HepG2 (cell line): ENCODE results near the gene TSC22D4. TPM values are rescaled to one million over a fixed set of nuclear protein-coding genes. Genes with fewer than 3 reads are reported as not detected.

ENCODE experiments used
- AGO1 ChIP-seq: fragments of 200-400 bp; formaldehyde crosslinking; IDR thresholded peaks from 2 replicates; pipeline ENCODE4 v1.6.1; 2017; ENCODE audit warnings: mild to moderate bottlenecking, low read depth, low read length, moderate library complexity; ENCODE audit not compliant: poor library complexity, severe bottlenecking
- AKNA ChIP-seq: sonication (generic); formaldehyde crosslinking; IDR thresholded peaks from 2 replicates; pipeline ENCODE4 v1.4.0; 2020; ENCODE audit warnings: missing genetic modification reagents, borderline replicate concordance
- CEBPB ChIP-seq: IDR thresholded peaks from 2 replicates; pipeline ENCODE4 v1.6.1; 2011; ENCODE audit warnings: low read depth, low read length, improper control_type of control experiment, borderline replicate concordance
- FOXA1 ChIP-seq, 2 experiments: fragments of 450-650 bp in 1 of 2; sonication (generic) in 1 of 2; formaldehyde crosslinking in 1 of 2; IDR thresholded peaks; 2 replicates each; pipeline versions ENCODE4 v1.4.0 to v1.6.1; 2016 to 2020; ENCODE audit warnings: missing genetic modification reagents in 1 of 2
- HOXD1 ChIP-seq: sonication (generic); formaldehyde crosslinking; IDR thresholded peaks from 2 replicates; pipeline ENCODE4 v1.5.0; 2020; ENCODE audit warnings: missing genetic modification reagents
- KDM2A ChIP-seq: sonication (generic); formaldehyde crosslinking; IDR thresholded peaks from 2 replicates; pipeline ENCODE4 v1.4.0; 2020; ENCODE audit warnings: low read depth, missing genetic modification reagents, borderline replicate concordance
- KLF9 ChIP-seq: IDR thresholded peaks from 2 replicates; pipeline ENCODE4 v1.6.1; 2016; ENCODE audit warnings: low read depth
- NFKB2 ChIP-seq: sonication (generic); formaldehyde crosslinking; IDR thresholded peaks from 2 replicates; pipeline ENCODE4 v1.4.0; 2020; ENCODE audit warnings: missing genetic modification reagents, borderline replicate concordance
- SNAI1 ChIP-seq: sonication (generic); formaldehyde crosslinking; IDR thresholded peaks from 2 replicates; pipeline ENCODE4 v1.5.0; 2020; ENCODE audit warnings: mild to moderate bottlenecking, missing genetic modification reagents, borderline replicate concordance
- YEATS2 ChIP-seq: sonication (generic); formaldehyde crosslinking; IDR thresholded peaks from 2 replicates; pipeline ENCODE4 v1.4.0; 2020; ENCODE audit warnings: missing genetic modification reagents, borderline replicate concordance
- ZBTB42 ChIP-seq: sonication (generic); formaldehyde crosslinking; IDR thresholded peaks from 2 replicates; pipeline ENCODE4 v1.5.0; 2020; ENCODE audit warnings: mild to moderate bottlenecking, missing genetic modification reagents
- ZNF124 ChIP-seq: sonication (generic); formaldehyde crosslinking; IDR thresholded peaks from 2 replicates; pipeline ENCODE4 v1.4.0; 2020; ENCODE audit warnings: missing genetic modification reagents
- ZNF333 ChIP-seq: sonication (generic); formaldehyde crosslinking; IDR thresholded peaks from 2 replicates; pipeline ENCODE4 v1.4.0; 2020; ENCODE audit warnings: mild to moderate bottlenecking, missing genetic modification reagents, borderline replicate concordance
- ZNF441 ChIP-seq: sonication (generic); formaldehyde crosslinking; IDR thresholded peaks from 2 replicates; pipeline ENCODE4 v1.7.0; 2021; ENCODE audit warnings: missing genetic modification reagents, borderline replicate concordance
- ZNF550 ChIP-seq: sonication (generic); formaldehyde crosslinking; IDR thresholded peaks from 2 replicates; pipeline ENCODE4 v1.4.0; 2020; ENCODE audit warnings: mild to moderate bottlenecking, missing genetic modification reagents, borderline replicate concordance
- ZNF570 ChIP-seq: sonication (generic); formaldehyde crosslinking; IDR thresholded peaks from 2 replicates; pipeline ENCODE4 v1.4.0; 2020; ENCODE audit warnings: mild to moderate bottlenecking, missing genetic modification reagents, borderline replicate concordance
- ZNF746 ChIP-seq: sonication (generic); formaldehyde crosslinking; IDR thresholded peaks from 2 replicates; pipeline ENCODE4 v1.8.0; 2022; ENCODE audit warnings: mild to moderate bottlenecking, missing genetic modification reagents
- ZNF780A ChIP-seq: sonication (generic); formaldehyde crosslinking; IDR thresholded peaks from 2 replicates; pipeline ENCODE4 v1.8.0; 2022; ENCODE audit warnings: mild to moderate bottlenecking, missing genetic modification reagents, moderate library complexity
- ZNF883 ChIP-seq: sonication (generic); formaldehyde crosslinking; IDR thresholded peaks from 2 replicates; pipeline ENCODE4 v1.5.1; 2020; ENCODE audit warnings: mild to moderate bottlenecking, missing genetic modification reagents; ENCODE audit errors: not compliant biosample characterization
- polyA plus RNA-seq, 8 experiments: library from polyadenylated mRNA; depleted of rRNA in 3 of 8; stranded (reverse) in 7 of 8; unstranded in 1 of 8; fragments of >200 nt; fragmentation: Illumina TruSeq in 4 of 8; extraction: Trizol in 4 of 8; gene quantifications; 2 replicates each; pipeline versions ENCODE4 v1.2.1 to v1.2.3, GENCODE V29; 2011 to 2016; ENCODE audit warnings: low read depth in 4 of 8, missing spikeins in 1 of 8, mixed read lengths in 1 of 8; ENCODE audit not compliant: insufficient read depth in 1 of 8
- total RNA-seq, 5 experiments: library from RNA; depleted of rRNA; stranded (reverse); fragments of >200 nt; fragmentation: Illumina TruSeq; extraction: Trizol; gene quantifications; 2 replicates each; pipeline ENCODE4 v1.2.3, GENCODE V29; 2016; ENCODE audit warnings: low read depth in 1 of 5
- TF ChIP-seq, protein P1 (sequence below): sonication (generic); formaldehyde crosslinking; IDR thresholded peaks from 2 replicates; pipeline ENCODE4 v1.4.0; 2020; ENCODE audit warnings: missing genetic modification reagents, borderline replicate concordance
- TF ChIP-seq, protein P2 (sequence below): IDR thresholded peaks from 2 replicates; pipeline ENCODE4 v1.6.1; 2016; ENCODE audit warnings: control low read depth

Gene TSC22D4
- total and polyA plus RNA-seq, 2 of the 13 experiments (the other 11 are each of a cell fraction or from before 2014, with no cell fraction given), result 7.7 to 8.7 TPM

DNA sequence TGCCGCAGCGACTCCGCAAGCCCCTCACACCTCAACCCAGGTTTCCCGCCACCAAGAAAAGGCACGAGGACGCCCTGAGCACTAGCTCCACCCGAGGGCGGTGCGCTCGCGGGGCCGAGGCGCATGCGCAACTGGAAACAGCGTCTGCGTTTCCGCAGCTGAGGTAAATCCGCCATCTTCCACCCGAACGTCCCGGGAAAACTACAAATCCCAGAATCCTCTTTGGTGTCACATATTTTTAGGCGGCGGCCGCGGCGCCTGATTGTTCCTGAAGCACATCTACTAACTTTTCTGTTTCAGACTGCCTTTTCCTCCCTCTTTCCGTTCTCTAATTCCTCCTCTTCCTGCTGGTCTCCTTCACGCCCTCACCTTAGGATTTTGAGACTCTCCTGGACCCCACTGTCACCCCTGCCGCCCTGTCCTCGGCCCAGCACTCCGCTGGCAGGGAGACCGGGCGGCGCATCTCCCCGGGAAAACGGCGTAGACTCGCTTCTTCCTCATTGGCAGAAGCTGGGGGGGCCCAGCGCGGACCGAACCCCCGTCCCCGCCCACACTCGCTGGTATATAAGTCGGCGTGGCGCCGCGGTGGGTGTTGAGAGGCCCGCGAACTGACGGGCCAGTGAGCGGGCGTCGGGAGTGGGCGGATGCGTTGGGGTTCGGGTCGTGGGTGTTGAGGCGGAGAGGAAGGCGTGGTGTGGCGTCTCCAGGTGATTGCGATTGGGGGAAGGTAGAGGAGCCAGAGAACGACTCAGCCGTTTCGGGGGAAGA is 50.6 kb downstream of the TSC22D4 start, which contains the start of gene ZCWPW1 (continued):
- TF ChIP-seq ZNF780A (CRISPR knock-in tag) (no peak), ZNF550 (CRISPR knock-in tag) (no peak), KDM2A (peak; percentile 86), SNAI1 (CRISPR knock-in tag) (peak; percentile 84; the same call in 1 of the 2 replicates), ZBTB42 (CRISPR knock-in tag) (0 out of 2 replicates have a peak, but pooled peaks have one; percentile 43), ZNF883 (CRISPR knock-in tag) (peak; percentile 79), AKNA (peak; percentile 91; the same call in 1 of the 2 replicates), NFKB2 (CRISPR knock-in tag) (peak; percentile 79), ZNF124 (no peak), ZNF570 (CRISPR knock-in tag) (no peak), FOXA1 (IDR thresholded peaks at IDR 0.05) (no peak), FOXA1 (CRISPR knock-in tag; IDR thresholded peaks at IDR 0.05) (peak; percentile 30; the same call in 1 of the 2 replicates), ZNF746 (no peak; the same call in none of the 2 replicates), YEATS2 (CRISPR knock-in tag) (peak; percentile 69; the same call in 1 of the 2 replicates), CEBPB (no peak), AGO1 (peak; percentile 77), HOXD1 (CRISPR knock-in tag) (peak; percentile 77; the same call in 1 of the 2 replicates), KLF9 (CRISPR knock-in tag) (0 out of 2 replicates have a peak, but pooled peaks have one; percentile 6), ZNF441 (CRISPR knock-in tag) (peak; percentile 27; the same call in 1 of the 2 replicates), ZNF333 (peak; percentile 21)
- TF ChIP-seq, protein P1, sequence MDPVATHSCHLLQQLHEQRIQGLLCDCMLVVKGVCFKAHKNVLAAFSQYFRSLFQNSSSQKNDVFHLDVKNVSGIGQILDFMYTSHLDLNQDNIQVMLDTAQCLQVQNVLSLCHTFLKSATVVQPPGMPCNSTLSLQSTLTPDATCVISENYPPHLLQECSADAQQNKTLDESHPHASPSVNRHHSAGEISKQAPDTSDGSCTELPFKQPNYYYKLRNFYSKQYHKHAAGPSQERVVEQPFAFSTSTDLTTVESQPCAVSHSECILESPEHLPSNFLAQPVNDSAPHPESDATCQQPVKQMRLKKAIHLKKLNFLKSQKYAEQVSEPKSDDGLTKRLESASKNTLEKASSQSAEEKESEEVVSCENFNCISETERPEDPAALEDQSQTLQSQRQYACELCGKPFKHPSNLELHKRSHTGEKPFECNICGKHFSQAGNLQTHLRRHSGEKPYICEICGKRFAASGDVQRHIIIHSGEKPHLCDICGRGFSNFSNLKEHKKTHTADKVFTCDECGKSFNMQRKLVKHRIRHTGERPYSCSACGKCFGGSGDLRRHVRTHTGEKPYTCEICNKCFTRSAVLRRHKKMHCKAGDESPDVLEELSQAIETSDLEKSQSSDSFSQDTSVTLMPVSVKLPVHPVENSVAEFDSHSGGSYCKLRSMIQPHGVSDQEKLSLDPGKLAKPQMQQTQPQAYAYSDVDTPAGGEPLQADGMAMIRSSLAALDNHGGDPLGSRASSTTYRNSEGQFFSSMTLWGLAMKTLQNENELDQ (CRISPR knock-in tag), result no peak
- TF ChIP-seq, protein P2, sequence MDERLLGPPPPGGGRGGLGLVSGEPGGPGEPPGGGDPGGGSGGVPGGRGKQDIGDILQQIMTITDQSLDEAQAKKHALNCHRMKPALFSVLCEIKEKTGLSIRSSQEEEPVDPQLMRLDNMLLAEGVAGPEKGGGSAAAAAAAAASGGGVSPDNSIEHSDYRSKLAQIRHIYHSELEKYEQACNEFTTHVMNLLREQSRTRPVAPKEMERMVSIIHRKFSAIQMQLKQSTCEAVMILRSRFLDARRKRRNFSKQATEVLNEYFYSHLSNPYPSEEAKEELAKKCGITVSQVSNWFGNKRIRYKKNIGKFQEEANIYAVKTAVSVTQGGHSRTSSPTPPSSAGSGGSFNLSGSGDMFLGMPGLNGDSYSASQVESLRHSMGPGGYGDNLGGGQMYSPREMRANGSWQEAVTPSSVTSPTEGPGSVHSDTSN, result no peak
